Measurements from ENCODE around the gene FHOD3.

GRCh38 chr18:36672437-36673344 lies 375.2 kb downstream of the FHOD3 start:
- TF ChIP-seq POLR2AphosphoS5 (IDR thresholded peaks at IDR 0.05) (no peak), CTCF (IDR thresholded peaks at IDR 0.05) (no peak)
